ENCODE measurements around the gene PLAGL2.

The PLAGL2 gene

GRCh38 chr20:32191422-32191821 lies 16.1 kb downstream of the PLAGL2 start:
- TF ChIP-seq, protein P1, sequence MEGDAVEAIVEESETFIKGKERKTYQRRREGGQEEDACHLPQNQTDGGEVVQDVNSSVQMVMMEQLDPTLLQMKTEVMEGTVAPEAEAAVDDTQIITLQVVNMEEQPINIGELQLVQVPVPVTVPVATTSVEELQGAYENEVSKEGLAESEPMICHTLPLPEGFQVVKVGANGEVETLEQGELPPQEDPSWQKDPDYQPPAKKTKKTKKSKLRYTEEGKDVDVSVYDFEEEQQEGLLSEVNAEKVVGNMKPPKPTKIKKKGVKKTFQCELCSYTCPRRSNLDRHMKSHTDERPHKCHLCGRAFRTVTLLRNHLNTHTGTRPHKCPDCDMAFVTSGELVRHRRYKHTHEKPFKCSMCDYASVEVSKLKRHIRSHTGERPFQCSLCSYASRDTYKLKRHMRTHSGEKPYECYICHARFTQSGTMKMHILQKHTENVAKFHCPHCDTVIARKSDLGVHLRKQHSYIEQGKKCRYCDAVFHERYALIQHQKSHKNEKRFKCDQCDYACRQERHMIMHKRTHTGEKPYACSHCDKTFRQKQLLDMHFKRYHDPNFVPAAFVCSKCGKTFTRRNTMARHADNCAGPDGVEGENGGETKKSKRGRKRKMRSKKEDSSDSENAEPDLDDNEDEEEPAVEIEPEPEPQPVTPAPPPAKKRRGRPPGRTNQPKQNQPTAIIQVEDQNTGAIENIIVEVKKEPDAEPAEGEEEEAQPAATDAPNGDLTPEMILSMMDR (IDR thresholded peaks at IDR 0.05; ENCODE audit: control extremely low read depth, extremely low read depth, low read depth, missing control alignments), result no peak
- ChIA-PET POLR2A (no interaction called here), CTCF (no interaction called here)
- DNase-seq (ENCODE audit: extremely low spot score), result no peak

GRCh38 chr20:32190616-32191415 lies 16.7 kb downstream of the PLAGL2 start:
- ChIA-PET CTCF (interaction anchor here (1.5 kb wide), 1 partner anchor 14 kb away, joined by 5 read pairs; no protein-coding TSS in a partner anchor), POLR2A (no interaction called here)
- DNase-seq (ENCODE audit: extremely low spot score), result peak; percentile 24
- TF ChIP-seq, protein P1 (IDR thresholded peaks at IDR 0.05; ENCODE audit: control extremely low read depth, extremely low read depth, low read depth, missing control alignments), result no peak

DNA sequence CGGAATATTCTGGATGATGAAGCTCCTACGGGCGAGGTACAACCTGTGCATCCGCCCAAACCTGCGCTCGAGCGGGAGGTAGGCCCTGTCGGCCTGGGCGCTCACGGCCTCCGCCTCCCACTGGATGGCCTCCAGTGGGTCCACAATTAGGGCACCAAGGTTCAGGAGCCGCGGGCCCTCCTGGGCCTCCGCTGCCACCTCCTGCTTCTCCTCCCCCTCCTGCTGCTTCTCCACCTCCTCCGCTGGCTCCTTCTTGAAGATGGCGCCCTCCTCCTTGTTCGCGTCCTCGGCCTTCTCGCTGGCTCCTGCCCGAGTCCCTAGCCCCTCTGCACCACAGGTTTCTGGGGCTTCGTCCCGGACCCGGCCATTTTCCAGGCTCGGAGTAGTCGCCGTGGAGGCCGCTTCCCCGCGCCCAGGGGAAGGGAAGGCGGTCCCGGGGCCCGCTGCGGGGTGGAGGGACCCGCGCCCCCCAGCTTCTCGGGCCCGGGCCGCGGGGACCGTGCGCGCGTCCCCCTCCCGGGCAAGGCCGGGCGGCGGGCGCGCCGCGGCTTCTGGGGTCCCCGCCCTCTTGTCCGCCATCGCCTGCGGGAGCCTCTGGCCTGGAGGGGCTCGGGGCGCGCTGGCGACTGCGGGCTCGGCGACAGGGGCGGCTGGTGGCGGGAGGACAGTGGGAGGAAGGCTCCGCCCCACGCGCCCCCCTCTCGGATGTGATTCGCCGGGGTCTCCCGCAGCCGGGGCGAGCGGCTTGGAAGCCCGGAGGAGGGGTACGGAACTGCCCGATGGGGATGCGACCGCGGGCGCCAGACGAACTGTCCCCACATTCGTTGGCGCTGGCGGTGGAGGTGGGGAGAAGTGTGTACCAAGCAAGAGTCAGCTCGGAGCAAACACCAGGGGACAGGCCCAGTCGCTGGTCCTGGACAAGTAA lies 17.6 kb downstream of the PLAGL2 start:
- CTCF ChIA-PET, result interaction anchor here (1.5 kb wide), 2 partner anchors 15 to 158 kb away, joined by 5 to 8 read pairs; no protein-coding TSS in a partner anchor
- POLR2A ChIA-PET, result no interaction called here
- TF ChIP-seq, protein P1 (IDR thresholded peaks at IDR 0.05; ENCODE audit: control extremely low read depth, extremely low read depth, low read depth, missing control alignments), result no peak

GRCh38 chr20:32189123-32189410 lies 18.5 kb downstream of the PLAGL2 start:
- ChIA-PET POLR2A (no interaction called here), CTCF (interaction anchor here (1.5 kb wide), 2 partner anchors 16 to 157 kb away, joined by 5 to 8 read pairs; no protein-coding TSS in a partner anchor)
- TF ChIP-seq, protein P1 (IDR thresholded peaks at IDR 0.05; ENCODE audit: control extremely low read depth, extremely low read depth, low read depth, missing control alignments), result no peak
- DNase-seq (ENCODE audit: extremely low spot score), result no peak

More for the DNA sequence above, 17.6 kb downstream of the PLAGL2 start:
- peak; percentile 48 for DNase-seq (ENCODE audit: extremely low spot score)

DNA sequence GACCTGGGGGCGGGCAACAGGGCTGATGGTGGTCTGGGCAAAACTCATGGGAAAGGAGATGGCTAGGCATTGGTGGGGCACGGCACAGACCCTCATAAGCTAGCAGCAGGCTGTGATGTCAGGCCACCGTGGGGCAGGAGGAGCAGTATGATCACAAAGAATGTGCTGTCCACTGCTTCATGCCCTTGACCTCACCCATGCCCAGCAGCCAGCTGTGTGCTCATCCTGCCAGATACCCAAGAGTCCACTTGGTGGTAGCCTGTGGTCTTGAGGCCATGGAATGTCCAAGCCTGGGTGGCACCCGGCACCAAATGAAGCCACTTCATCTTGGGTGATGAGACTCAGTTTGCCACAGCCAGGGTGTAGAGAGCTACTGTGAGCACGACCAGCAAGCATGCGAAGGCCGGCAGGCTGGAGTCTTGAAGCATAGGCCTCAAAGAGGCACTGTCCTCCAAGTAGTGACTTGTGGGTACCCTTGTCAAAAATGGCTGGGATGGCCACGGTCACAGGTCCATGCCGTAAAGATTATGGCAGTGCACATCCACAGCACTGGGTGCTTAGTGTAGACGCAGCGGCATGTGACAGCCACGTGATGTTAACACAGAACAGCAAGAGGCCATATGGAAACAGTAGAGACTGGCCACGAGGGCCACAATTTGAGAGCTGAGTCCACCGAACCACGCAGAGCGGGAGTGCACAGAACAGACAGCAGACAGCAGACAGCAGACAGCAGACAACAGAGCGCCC lies 19.0 kb downstream of the PLAGL2 start:
- ChIA-PET POLR2A (no interaction called here), CTCF (interaction anchor here (1.5 kb wide), 1 partner anchor 157 kb away, joined by 8 read pairs; no protein-coding TSS in a partner anchor)
- DNase-seq (ENCODE audit: extremely low spot score), result no peak
- TF ChIP-seq, protein P1 (IDR thresholded peaks at IDR 0.05; ENCODE audit: control extremely low read depth, extremely low read depth, low read depth, missing control alignments), result no peak

DNA sequence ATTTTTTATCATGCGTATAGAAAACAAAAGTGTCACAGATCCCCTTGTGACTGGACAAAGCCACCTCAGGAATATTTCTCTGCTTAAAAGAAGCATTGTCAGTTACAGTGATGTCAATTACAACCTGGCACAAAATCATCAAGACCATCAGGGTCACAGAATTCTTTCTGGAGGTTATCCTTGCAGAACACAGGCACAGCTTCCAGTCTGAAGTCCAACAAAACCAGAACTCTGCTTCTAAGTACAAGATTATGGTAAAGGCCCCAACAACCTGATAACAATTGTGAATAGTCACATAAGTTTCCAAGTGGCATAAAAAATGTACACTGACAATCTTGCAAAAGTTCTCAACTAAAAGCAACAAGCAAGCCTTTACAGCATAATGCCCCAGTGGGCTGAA lies 21.0 kb downstream of the PLAGL2 start:
- CTCF ChIA-PET, result no interaction called here
- POLR2A ChIA-PET, result no interaction called here
- TF ChIP-seq, protein P1 (IDR thresholded peaks at IDR 0.05; ENCODE audit: control extremely low read depth, extremely low read depth, low read depth, missing control alignments), result no peak
- DNase-seq (ENCODE audit: extremely low spot score), result no peak

Measured in GM10248 (cell line).